HG03135 (cell line): Measurements from ENCODE around the gene HOXD8.

Experiments
- ATAC-seq: cut with Tn5 transposase; IDR thresholded peaks from one replicate; pipeline ENCODE4 v1.9.1; 2021; ENCODE audit warnings: mild to moderate bottlenecking, moderate library complexity; ENCODE audit not compliant: unreplicated experiment

The HOXD8 gene

DNA sequence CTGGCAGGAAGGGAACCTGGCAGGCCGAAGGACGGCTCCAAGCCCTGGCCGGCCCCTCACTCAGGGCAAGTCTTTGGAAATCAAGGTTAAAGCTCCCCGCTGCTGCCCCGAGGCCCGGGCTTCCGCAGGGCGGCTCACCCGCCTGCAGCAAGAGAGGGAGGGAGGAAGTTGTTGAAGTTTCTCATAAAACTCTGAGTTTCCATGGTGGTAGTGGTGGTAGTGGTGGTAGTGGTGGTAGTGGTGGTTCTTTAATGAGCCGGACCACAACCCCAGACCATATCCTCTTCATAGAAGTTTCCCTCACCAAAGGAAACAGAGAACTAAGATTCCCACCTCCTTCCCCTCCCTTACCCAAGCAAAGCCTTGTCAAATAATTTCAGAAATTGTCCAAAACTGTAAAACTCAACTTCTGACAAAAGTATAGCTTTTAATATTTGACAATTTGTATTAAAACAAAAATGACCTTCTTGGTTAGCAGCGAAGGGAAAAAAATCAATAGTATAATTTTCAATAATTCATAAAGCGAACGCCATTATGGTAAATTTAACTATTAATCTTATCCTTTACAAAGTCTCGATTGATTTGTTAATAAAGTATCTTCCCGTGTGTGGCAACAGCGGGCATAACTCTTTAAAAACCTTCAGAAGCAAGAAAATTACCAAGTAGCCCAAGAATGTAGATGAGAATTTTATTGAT is 14.4 kb upstream of the HOXD8 start:
- ATAC-seq = no peak

GRCh38 chr2:176115883-176116813 is 13.4 kb upstream of the HOXD8 start, which contains the start of gene HOXD10:
TSS of gene HOXD10 (plus strand) at chr2:176116778. CDS start at chr2:176116834, 56 bp downstream.
- no peak for ATAC-seq

- ATAC-seq = no peak
These were observed 12.2 kb upstream of the HOXD8 start for GRCh38 chr2:176117162-176117822.

- no peak for ATAC-seq
These were observed 11.6 kb upstream of the HOXD8 start for GRCh38 chr2:176117823-176118371.

- no peak for ATAC-seq
These were observed 10.7 kb upstream of the HOXD8 start for GRCh38 chr2:176118601-176119339.

- no peak for ATAC-seq
These were observed 8.9 kb upstream of the HOXD8 start for GRCh38 chr2:176120364-176121189.

GRCh38 chr2:176121190-176122051 is 8.1 kb upstream of the HOXD8 start:
- no peak for ATAC-seq

GRCh38 chr2:176122052-176122682 is 7.3 kb upstream of the HOXD8 start:
- no peak for ATAC-seq

DNA sequence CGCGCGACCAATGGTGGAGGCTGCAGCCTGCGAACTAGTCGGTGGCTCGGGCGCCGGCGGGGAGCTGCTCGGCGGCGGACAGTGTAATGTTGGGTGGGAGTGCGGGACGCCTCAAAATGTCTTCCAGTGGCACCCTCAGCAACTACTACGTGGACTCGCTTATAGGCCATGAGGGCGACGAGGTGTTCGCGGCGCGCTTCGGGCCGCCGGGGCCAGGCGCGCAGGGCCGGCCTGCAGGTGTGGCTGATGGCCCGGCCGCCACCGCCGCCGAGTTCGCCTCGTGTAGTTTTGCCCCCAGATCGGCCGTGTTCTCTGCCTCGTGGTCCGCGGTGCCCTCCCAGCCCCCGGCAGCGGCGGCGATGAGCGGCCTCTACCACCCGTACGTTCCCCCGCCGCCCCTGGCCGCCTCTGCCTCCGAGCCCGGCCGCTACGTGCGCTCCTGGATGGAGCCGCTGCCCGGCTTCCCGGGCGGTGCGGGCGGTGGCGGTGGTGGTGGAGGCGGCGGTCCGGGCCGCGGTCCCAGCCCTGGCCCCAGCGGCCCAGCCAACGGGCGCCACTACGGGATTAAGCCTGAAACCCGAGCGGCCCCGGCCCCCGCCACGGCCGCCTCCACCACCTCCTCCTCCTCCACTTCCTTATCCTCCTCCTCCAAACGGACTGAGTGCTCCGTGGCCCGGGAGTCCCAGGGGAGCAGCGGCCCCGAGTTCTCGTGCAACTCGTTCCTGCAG is 6.7 kb upstream of the HOXD8 start, which contains the start of gene HOXD9:
Gene HOXD9, plus strand, starts transcription at position 37 of the 728 bp plus-strand sequence. Its CDS starts 50 bp downstream, at position 87.
- ATAC-seq = no peak

DNA sequence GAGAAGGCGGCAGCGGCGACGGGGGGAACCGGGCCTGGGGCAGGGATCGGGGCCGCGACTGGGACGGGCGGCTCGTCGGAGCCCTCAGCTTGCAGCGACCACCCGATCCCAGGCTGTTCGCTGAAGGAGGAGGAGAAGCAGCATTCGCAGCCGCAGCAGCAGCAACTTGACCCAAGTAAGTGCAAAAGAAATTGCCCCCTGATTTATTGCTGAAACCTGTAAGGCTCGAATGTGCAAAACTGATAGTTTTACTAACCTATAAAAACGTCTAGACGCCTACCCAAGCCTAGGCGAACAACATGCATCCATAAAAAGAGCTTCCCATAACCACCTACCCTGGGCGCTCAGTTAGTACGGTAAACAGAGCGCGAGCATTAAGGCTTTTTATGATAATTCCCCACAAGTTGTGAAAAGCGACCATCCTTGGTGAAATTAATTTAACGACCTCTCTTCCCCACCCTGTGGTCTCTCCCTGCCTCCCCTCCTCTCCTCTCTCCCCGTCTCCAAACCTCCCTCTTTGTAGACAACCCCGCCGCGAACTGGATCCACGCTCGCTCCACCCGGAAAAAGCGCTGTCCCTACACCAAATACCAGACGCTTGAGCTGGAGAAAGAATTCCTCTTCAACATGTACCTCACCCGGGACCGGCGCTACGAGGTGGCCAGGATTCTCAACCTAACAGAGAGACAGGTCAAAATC is 5.9 kb upstream of the HOXD8 start:
- no peak for ATAC-seq

GRCh38 chr2:176124110-176124946 is 5.2 kb upstream of the HOXD8 start:
- ATAC-seq = no peak

- ATAC-seq = no peak
These were observed 4.3 kb upstream of the HOXD8 start for GRCh38 chr2:176124947-176125771.

- ATAC-seq = no peak
These were observed 3.8 kb upstream of the HOXD8 start for GRCh38 chr2:176125772-176126054.

DNA sequence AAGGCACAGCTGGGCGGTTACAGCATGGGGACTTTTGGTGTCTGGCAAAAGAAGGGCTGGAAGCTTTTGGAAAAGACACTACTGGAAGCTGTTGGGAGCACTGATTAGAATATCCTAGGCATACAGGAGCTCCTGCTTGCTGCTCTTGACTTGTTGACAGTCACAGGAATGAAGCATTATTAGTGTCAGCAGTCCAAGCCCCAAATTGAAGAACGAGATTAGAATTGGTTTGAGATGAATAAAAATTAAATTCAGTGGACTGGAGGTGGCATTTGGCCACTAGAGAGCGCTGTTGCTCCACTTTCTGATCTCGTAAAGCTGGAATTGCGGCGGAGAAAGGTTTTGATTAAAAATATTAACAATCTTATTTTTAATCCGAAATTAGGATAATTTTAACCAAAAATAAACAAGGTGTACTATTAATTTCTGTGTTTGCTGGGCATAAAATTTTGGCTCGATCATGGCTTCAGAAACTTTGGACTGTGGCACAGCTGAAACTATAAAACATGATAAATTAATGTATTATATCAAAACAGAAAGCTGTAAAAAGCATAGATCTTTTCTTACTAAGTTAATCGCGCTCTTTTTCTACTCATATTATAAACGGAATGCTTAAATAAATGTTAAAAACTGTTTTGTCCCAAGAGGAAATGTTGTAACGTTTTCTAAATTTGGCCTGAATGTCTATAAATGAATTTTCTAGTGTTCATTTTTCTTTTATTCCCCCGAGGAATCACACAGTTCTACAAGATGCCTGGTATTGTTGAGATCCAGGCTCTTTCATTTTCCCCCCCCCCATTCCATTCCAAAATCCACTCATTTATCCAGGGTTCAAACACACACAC is 2.4 kb upstream of the HOXD8 start:
- no peak for ATAC-seq

DNA sequence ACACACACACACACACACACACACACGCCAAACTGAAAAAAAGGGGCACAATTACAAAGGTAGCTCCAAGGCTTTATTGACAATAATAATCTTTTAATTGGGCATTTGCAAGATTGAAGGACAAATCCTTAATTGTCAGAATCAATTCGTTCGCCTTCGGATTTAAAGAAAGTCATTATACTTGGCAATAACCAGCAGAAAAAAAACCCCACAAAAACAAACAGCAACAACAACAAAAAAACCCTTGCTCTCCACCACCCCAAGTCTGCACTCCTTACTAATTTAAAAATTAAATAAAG is 1.8 kb upstream of the HOXD8 start:
- ATAC-seq = no peak
